Neuronal stem cell (in vitro differentiated cells): Measurements from ENCODE around the gene NSD2.

Experiments used
- DNase-seq: peaks from one replicate; pipeline ENCODE4 v3.0.0-alpha.2; 2013; ENCODE audit warnings: low spot score
- H2AFZ ChIP-seq: one replicate; pipeline ENCODE4 v1.6.1; 2013; ENCODE audit warnings: mild to moderate bottlenecking, low read length, inconsistent platforms
- H2AK5ac ChIP-seq: 2 replicates; pipeline ENCODE4 v1.6.1; 2013; ENCODE audit warnings: low read depth, mild to moderate bottlenecking, inconsistent platforms, low read length, moderate library complexity, mixed read lengths
- H2BK120ac ChIP-seq: 2 replicates; pipeline ENCODE4 v1.6.1; 2013; ENCODE audit warnings: low read depth, mild to moderate bottlenecking, inconsistent platforms, low read length, moderate library complexity, mixed read lengths
- H2BK12ac ChIP-seq: one replicate; pipeline ENCODE4 v1.6.1; 2013; ENCODE audit warnings: low read length, inconsistent platforms
- H2BK15ac ChIP-seq: 2 replicates; pipeline ENCODE4 v1.6.1; 2013; ENCODE audit warnings: mild to moderate bottlenecking, low read length, inconsistent platforms, mixed read lengths
- H2BK5ac ChIP-seq: one replicate; pipeline ENCODE4 v1.6.1; 2013; ENCODE audit warnings: inconsistent platforms, mild to moderate bottlenecking, low read length, moderate library complexity
- H3K14ac ChIP-seq: one replicate; pipeline ENCODE4 v1.6.1; 2013; ENCODE audit warnings: low read length, inconsistent platforms
- H3K18ac ChIP-seq: 2 replicates; pipeline ENCODE4 v1.6.1; 2013; ENCODE audit warnings: low read length, inconsistent platforms
- H3K23ac ChIP-seq: 2 replicates; pipeline ENCODE4 v1.6.1; 2013; ENCODE audit warnings: low read depth, mild to moderate bottlenecking, mixed read lengths, low read length, inconsistent platforms; ENCODE audit not compliant: poor library complexity
- H3K27ac ChIP-seq: replicated peaks from 3 replicates; pipeline ENCODE4 v1.5.1; 2013; ENCODE audit warnings: low read length, inconsistent platforms
- H3K27me3 ChIP-seq, 3 experiments: 2 replicates each; pipeline ENCODE4 v1.6.1; 2013; ENCODE audit warnings: low read length in 3 of 3, mild to moderate bottlenecking in 2 of 3, inconsistent platforms in 1 of 3, low read depth in 1 of 3, mixed read lengths in 1 of 3, moderate library complexity in 1 of 3; ENCODE audit not compliant: control insufficient read depth in 3 of 3, insufficient read depth in 3 of 3
- H3K36me3 ChIP-seq, 2 donors: replicated peaks in 1 of 2; 2 replicates each; pipeline ENCODE4 v1.6.1; 2013; ENCODE audit warnings: low read length in 2 of 2; ENCODE audit not compliant: control insufficient read depth in 2 of 2, insufficient read depth in 2 of 2
- H3K4ac ChIP-seq: 2 replicates; pipeline ENCODE4 v1.6.1; 2013; ENCODE audit warnings: inconsistent platforms, mild to moderate bottlenecking, low read length, moderate library complexity
- H3K4me1 ChIP-seq, 2 donors: 1 replicate in 1 of 2; 2 replicates in 1 of 2; pipeline ENCODE4 v1.6.1; 2013; ENCODE audit warnings: low read length in 2 of 2, low read depth in 1 of 2; ENCODE audit not compliant: control insufficient read depth in 2 of 2, insufficient read depth in 1 of 2
- H3K4me2 ChIP-seq: one replicate; pipeline ENCODE4 v1.6.1; 2013; ENCODE audit warnings: mild to moderate bottlenecking, low read length, inconsistent platforms; ENCODE audit not compliant: insufficient read depth, poor library complexity, severe bottlenecking
- H3K4me3 ChIP-seq, 2 donors: 2 replicates each; pipeline ENCODE4 v1.5.1; 2013; ENCODE audit warnings: low read length in 2 of 2, mild to moderate bottlenecking in 2 of 2, inconsistent platforms in 1 of 2, moderate library complexity in 1 of 2
- H3K79me1 ChIP-seq: one replicate; pipeline ENCODE4 v1.6.1; 2013; ENCODE audit warnings: low read depth, mild to moderate bottlenecking, inconsistent platforms, low read length, moderate library complexity
- H3K9ac ChIP-seq: one replicate; pipeline ENCODE4 v1.6.1; 2013; ENCODE audit warnings: mild to moderate bottlenecking, low read depth, low read length, inconsistent platforms; ENCODE audit not compliant: poor library complexity
- H3K9me3 ChIP-seq, 2 donors: replicated peaks in 1 of 2; 2 replicates each; pipeline versions ENCODE3 to v1.6.1; 2013; ENCODE audit warnings: low read length in 2 of 2, mild to moderate bottlenecking in 2 of 2, inconsistent platforms in 1 of 2, low read depth in 1 of 2, mixed read lengths in 1 of 2, moderate library complexity in 1 of 2; ENCODE audit not compliant: control insufficient read depth in 2 of 2, insufficient read depth in 1 of 2
- H4K8ac ChIP-seq: one replicate; pipeline ENCODE4 v1.6.1; 2013; ENCODE audit warnings: low read depth, mild to moderate bottlenecking, inconsistent platforms, low read length, moderate library complexity
- H4K91ac ChIP-seq: one replicate; pipeline ENCODE4 v1.6.1; 2013; ENCODE audit warnings: low read length, low read depth, mild to moderate bottlenecking, inconsistent platforms; ENCODE audit not compliant: poor library complexity
- WGBS, 2 donors: extraction: QIAGEN DNeasy Blood & Tissue Kit; methylation state at CpG; one replicate each; pipeline ENCODE4 v1.1.7; 2013; ENCODE audit warnings: missing lambda C conversion rate in 2 of 2, mixed read lengths in 1 of 2; ENCODE audit not compliant: insufficient read length in 2 of 2, insufficient replicate concordance in 1 of 2; ENCODE audit errors: extremely low coverage in 2 of 2; 5-methylcytosine and 5-hydroxymethylcytosine counted together

NSD2 gene

GRCh38 chr4:1852904-1853623, 18.1 kb upstream of the NSD2 start:
- no peak overlapping the region for H2BK5ac ChIP-seq
- no peak overlapping the region for H3K14ac ChIP-seq
- peaks cover 2 to 33% of the 10 kb centered on the region in 2 donors for H3K36me3 ChIP-seq
- H2BK15ac ChIP-seq: no peak overlapping the region
- no peak overlapping the region for H3K23ac ChIP-seq
- no peak for DNase-seq
- H2BK12ac ChIP-seq: no peak overlapping the region
- no peak overlapping the region for H3K9ac ChIP-seq
- no peak overlapping the region for H3K4ac ChIP-seq
- H3K9me3 ChIP-seq: no peaks in the 10 kb centered on the region
- H3K79me1 ChIP-seq: peaks cover 5% of the 10 kb centered on the region
- no peak overlapping the region for H3K4me2 ChIP-seq
- H3K4me1 ChIP-seq: peaks cover 5 to 15% of the 10 kb centered on the region in 2 donors
- no peak overlapping the region for H3K27ac ChIP-seq
- no peak overlapping the region for H4K91ac ChIP-seq
- no peak overlapping the region for H3K18ac ChIP-seq
- H2AFZ ChIP-seq: no peak overlapping the region
- H3K27me3 ChIP-seq: peaks cover 0 to 4% (median 0%) of the 10 kb centered on the region in 3 experiments
- no CpG with 5 or more reads among the region's 9 CpGs for WGBS, 2 donors
- no peak overlapping the region for H2BK120ac ChIP-seq
- no peak overlapping the region for H4K8ac ChIP-seq
- no peak overlapping the region for H2AK5ac ChIP-seq
- H3K4me3 ChIP-seq: no peak overlapping the region

- Histone ChIP-seq H2AK5ac (no peak overlapping the region), H2BK15ac (no peak overlapping the region), H2BK12ac (no peak overlapping the region), H3K23ac (no peak overlapping the region), H2BK120ac (no peak overlapping the region), H3K36me3 (peaks cover 2 to 27% of the 10 kb centered on the region in 2 donors), H3K4me3 (peak overlapping the region in 1 of 2 donors; percentile 85), H2AFZ (no peak overlapping the region), H3K9ac (no peak overlapping the region), H3K4ac (no peak overlapping the region), H4K91ac (no peak overlapping the region), H3K79me1 (peaks cover 5% of the 10 kb centered on the region), H3K27me3 (peaks cover 0 to 6% (median 0%) of the 10 kb centered on the region in 3 experiments), H3K18ac (no peak overlapping the region), H3K27ac (no peak overlapping the region), H3K9me3 (no peaks in the 10 kb centered on the region), H3K4me1 (peaks cover 5 to 21% of the 10 kb centered on the region in 2 donors), H2BK5ac (no peak overlapping the region), H4K8ac (no peak overlapping the region), H3K4me2 (no peak overlapping the region), H3K14ac (no peak overlapping the region)
- no peak for DNase-seq
- no CpG with 5 or more reads among the region's 1 CpG for WGBS, 2 donors
Observed at GRCh38 chr4:1854752-1855151, 16.4 kb upstream of the NSD2 start.

- H2BK15ac ChIP-seq: peak overlapping the region; percentile 44
- no peak for DNase-seq
- peak overlapping the region; percentile 75 for H3K14ac ChIP-seq
- peak overlapping the region; percentile 89 for H3K4me2 ChIP-seq
- no peaks in the 10 kb centered on the region for H3K9me3 ChIP-seq
- no peak overlapping the region for H4K8ac ChIP-seq
- H2AFZ ChIP-seq: peak overlapping the region; percentile 94
- H3K27me3 ChIP-seq: peaks cover 0 to 6% (median 0%) of the 10 kb centered on the region in 3 experiments
- WGBS, 2 donors: no CpG with 5 or more reads among the region's 92 CpGs
- no peak overlapping the region for H4K91ac ChIP-seq
- peak overlapping the region; percentile 52 for H3K23ac ChIP-seq
- H2BK120ac ChIP-seq: no peak overlapping the region
- no peak overlapping the region for H2BK12ac ChIP-seq
- peak overlapping the region; percentile 85 to 90 for H3K4me3 ChIP-seq
- peak overlapping the region; percentile 47 for H2AK5ac ChIP-seq
- H3K4ac ChIP-seq: no peak overlapping the region
- no peak overlapping the region for H3K27ac ChIP-seq
- peaks cover 2 to 27% of the 10 kb centered on the region in 2 donors for H3K36me3 ChIP-seq
- peaks cover 5% of the 10 kb centered on the region for H3K79me1 ChIP-seq
- peaks cover 5 to 21% of the 10 kb centered on the region in 2 donors for H3K4me1 ChIP-seq
- H2BK5ac ChIP-seq: no peak overlapping the region
- H3K18ac ChIP-seq: peak overlapping the region; percentile 93
- peak overlapping the region; percentile 98 for H3K9ac ChIP-seq
Observed at GRCh38 chr4:1855333-1856070, 15.7 kb upstream of the NSD2 start.
